Measurements from ENCODE around the gene CHPF2.

- TF ChIP-seq CTCF (IDR thresholded peaks at IDR 0.05) = no peak
- no peak for TF ChIP-seq ZFX (IDR thresholded peaks at IDR 0.05; ENCODE audit: borderline replicate concordance)
Measured at GRCh38 chr7:151232917-151233701, 826 bp downstream of the CHPF2 start.

All from 22Rv1 (cell line).